ENCODE results near the gene PTDSS2. TPM values are rescaled to one million over a fixed set of nuclear protein-coding genes. Genes with fewer than 3 reads are reported as not detected.

PTDSS2 gene
- total and polyA plus RNA-seq, 2 of the 13 experiments (the other 11 are each of a cell fraction or from before 2014, with no cell fraction given) = 21.7 to 26.4 TPM

- TF ChIP-seq HOXA7 (CRISPR knock-in tag; IDR thresholded peaks at IDR 0.05) (no peak), NR3C1 (CRISPR knock-in tag; IDR thresholded peaks at IDR 0.05) (no peak), GFI1 (CRISPR knock-in tag; IDR thresholded peaks at IDR 0.05; ENCODE audit: borderline replicate concordance) (no peak), NONO (IDR thresholded peaks at IDR 0.05) (no peak), NONO (CRISPR knock-in tag; conservative IDR thresholded peaks at IDR 0.05) (peak; percentile 87), ZSCAN20 (CRISPR knock-in tag; IDR thresholded peaks at IDR 0.05; ENCODE audit: borderline replicate concordance) (no peak), KDM4B (CRISPR knock-in tag; IDR thresholded peaks at IDR 0.05) (no peak), HIC2 (CRISPR knock-in tag; IDR thresholded peaks at IDR 0.05; ENCODE audit: low read depth) (0 out of 2 replicates have a peak, but pooled peaks have one; percentile 24), ZNF549 (CRISPR knock-in tag; IDR thresholded peaks at IDR 0.05) (no peak), ATF1 (CRISPR knock-in tag; IDR thresholded peaks at IDR 0.05) (no peak), REPIN1 (CRISPR knock-in tag; IDR thresholded peaks at IDR 0.05; ENCODE audit: borderline replicate concordance, low read depth) (peak; percentile 32; the same call in 1 of the 2 replicates), THAP8 (CRISPR knock-in tag; IDR thresholded peaks at IDR 0.05; ENCODE audit: borderline replicate concordance) (0 out of 2 replicates have a peak, but pooled peaks have one; percentile 23), ZNF432 (CRISPR knock-in tag; IDR thresholded peaks at IDR 0.05; ENCODE audit: borderline replicate concordance) (no peak), BRCA1 (CRISPR knock-in tag; IDR thresholded peaks at IDR 0.05) (no peak), CBX1 (IDR thresholded peaks at IDR 0.05; ENCODE audit: low read depth) (peak; percentile 18), ZSCAN25 (CRISPR knock-in tag; IDR thresholded peaks at IDR 0.05) (0 out of 2 replicates have a peak, but pooled peaks have one; percentile 45), KDM3A (CRISPR knock-in tag; IDR thresholded peaks at IDR 0.05; ENCODE audit: low read depth) (no peak), ZNF503 (CRISPR knock-in tag; IDR thresholded peaks at IDR 0.05) (no peak), SP1 (IDR thresholded peaks at IDR 0.05) (no peak), SP1 (CRISPR knock-in tag; IDR thresholded peaks at IDR 0.05) (peak; percentile 94)
Measured at GRCh38 chr11:518463-519202, 68.6 kb downstream of the PTDSS2 start (continued).
